ENCODE data around the gene PROX1. TPM values are rescaled to one million over a fixed set of nuclear protein-coding genes. Genes with fewer than 3 reads are reported as not detected.

Gene PROX1
- total and polyA plus RNA-seq, 8 donors: 8.4 to 66.4 (median 33.3) TPM

DNA sequence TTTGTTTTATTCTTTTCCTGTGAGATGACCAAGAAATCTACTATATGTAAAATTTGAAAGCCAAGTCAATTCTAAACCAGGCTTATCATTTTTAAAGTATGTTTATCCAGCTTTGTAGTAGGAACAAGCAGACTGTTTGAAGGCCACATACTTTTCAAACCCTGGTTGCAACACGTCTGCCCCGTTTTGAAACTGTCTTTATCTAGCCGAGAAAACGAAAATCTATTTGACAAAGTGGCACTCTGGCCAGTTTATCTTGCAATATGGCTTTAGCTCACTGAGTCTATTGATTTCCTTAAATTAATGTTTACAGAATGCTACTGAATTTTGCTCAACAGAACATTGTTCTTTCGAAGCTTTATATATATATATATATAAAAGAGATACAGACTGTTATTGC is 39.7 kb downstream of the PROX1 start:
- Histone ChIP-seq H3K27ac (peak overlapping the region in 3 of 4 donors; percentile 25 to 55 (median 54)), H3K9me3 (no peaks in the 10 kb centered on the region), H3K4me3 (peak overlapping the region in 1 of 4 donors; percentile 1), H3K27me3 (no peaks in the 10 kb centered on the region), H3K4me1 (peaks cover 7 to 31% (median 27%) of the 10 kb centered on the region in 3 donors), H3K36me3 (no peaks in the 10 kb centered on the region)
- DNase-seq (peak in 1 of 6 donors; percentile 29), FAIRE-seq (no peak), ATAC-seq (peak; percentile 67 to 86 (median 76))
- intact Hi-C loops (cut with DNase I): no loop called here
- TF ChIP-seq CTCF (IDR thresholded peaks at IDR 0.05): no peak
- 8 to 11% methylated on average over 5 of the region's 5 CpGs for WGBS, 2 donors

- DNase-seq (no peak), ATAC-seq (peak in 2 of 4 donors; percentile 5 to 6), FAIRE-seq (no peak)
- 16 to 18% methylated on average over 5 of the region's 5 CpGs for WGBS, 2 donors
- H3K4me3 ChIP-seq: no peak overlapping the region
- H3K27ac ChIP-seq: peak overlapping the region in 3 of 4 donors; percentile 25 to 55 (median 54)
- H3K4me1 ChIP-seq: peaks cover 7 to 31% (median 27%) of the 10 kb centered on the region in 3 donors
- TF ChIP-seq CTCF (IDR thresholded peaks at IDR 0.05): no peak
- intact Hi-C loops (cut with DNase I): no loop called here
- H3K27me3 ChIP-seq: no peaks in the 10 kb centered on the region
- H3K36me3 ChIP-seq: no peaks in the 10 kb centered on the region
- no peaks in the 10 kb centered on the region for H3K9me3 ChIP-seq
Measured at GRCh38 chr1:214028095-214028494, 40.3 kb downstream of the PROX1 start.

DNA sequence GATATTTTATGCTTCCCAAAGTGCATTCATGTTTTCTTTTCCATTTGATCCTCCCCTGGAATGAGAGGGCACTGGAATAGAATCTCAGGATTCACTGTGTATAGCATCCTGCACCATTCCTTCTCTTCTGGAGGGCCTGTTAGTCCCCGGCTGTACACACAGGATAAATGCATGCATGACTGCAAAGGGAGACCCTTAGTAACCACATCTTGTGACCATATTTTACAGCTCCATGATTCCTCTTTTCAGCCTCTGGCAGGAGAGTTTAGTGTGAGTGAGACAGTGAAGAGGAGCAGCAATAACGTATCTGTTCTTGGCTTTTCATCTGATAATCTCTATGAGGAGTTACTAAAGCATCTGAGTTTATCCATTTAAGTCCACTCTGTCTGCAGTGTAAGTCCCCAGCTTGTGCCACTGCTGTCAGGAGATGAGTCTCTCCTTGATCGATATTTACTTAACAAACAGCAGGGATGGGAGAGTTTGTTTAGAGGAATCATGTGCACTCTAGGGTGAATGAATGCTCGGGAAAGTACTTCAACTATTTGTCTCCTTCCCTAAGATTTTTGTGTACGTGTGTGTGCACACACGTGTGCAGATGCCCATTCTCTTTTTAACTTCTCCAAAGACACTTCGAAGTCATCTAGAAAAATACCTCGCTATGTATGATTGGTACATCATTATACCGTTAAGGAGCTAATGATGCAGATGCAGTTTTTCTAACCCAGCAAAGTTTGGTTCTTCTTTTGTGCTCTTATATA is 41.1 kb downstream of the PROX1 start:
- H3K27me3 ChIP-seq: no peaks in the 10 kb centered on the region
- peak overlapping the region in 1 of 4 donors; percentile 55 for H3K27ac ChIP-seq
- TF ChIP-seq CTCF (IDR thresholded peaks at IDR 0.05): no peak
- peaks cover 7 to 31% (median 27%) of the 10 kb centered on the region in 3 donors for H3K4me1 ChIP-seq
- 69 to 72% methylated on average over 9 of the region's 9 CpGs for WGBS, 2 donors
- intact Hi-C loops (cut with DNase I): no loop called here
- H3K9me3 ChIP-seq: no peaks in the 10 kb centered on the region
- ATAC-seq (no peak), FAIRE-seq (no peak), DNase-seq (no peak)
- no peaks in the 10 kb centered on the region for H3K36me3 ChIP-seq
- no peak overlapping the region for H3K4me3 ChIP-seq

DNA sequence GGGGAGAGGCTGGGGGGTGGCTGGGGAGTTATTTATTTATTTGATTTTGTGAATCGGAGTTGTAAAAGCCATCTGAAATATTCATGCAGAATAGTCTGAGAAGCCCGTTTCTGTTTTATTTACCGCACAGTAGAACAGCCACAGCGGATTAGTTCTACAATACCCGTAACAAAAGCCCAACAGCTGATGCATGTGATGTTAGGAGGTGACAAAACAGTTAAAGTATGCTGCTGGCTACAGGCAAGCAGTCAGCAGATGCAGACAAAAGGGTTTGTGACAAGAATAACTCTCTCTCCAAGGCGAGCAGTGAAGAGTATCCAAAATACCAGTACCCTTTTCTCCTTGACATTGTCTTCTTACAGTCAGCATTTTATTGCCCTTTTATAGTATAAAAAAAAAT is 42.0 kb downstream of the PROX1 start:
- Histone ChIP-seq H3K27me3 (no peaks in the 10 kb centered on the region), H3K27ac (peak overlapping the region in 1 of 4 donors; percentile 34), H3K36me3 (no peaks in the 10 kb centered on the region), H3K4me1 (peaks cover 7 to 27% (median 24%) of the 10 kb centered on the region in 3 donors), H3K4me3 (no peak overlapping the region), H3K9me3 (no peaks in the 10 kb centered on the region)
- WGBS, 2 donors: 81 to 88% methylated on average over 6 of the region's 6 CpGs
- DNase-seq: no peak
- intact Hi-C loops (cut with DNase I): no loop called here
- FAIRE-seq: no peak
- no peak for TF ChIP-seq CTCF (IDR thresholded peaks at IDR 0.05)
- ATAC-seq: no peak

DNA sequence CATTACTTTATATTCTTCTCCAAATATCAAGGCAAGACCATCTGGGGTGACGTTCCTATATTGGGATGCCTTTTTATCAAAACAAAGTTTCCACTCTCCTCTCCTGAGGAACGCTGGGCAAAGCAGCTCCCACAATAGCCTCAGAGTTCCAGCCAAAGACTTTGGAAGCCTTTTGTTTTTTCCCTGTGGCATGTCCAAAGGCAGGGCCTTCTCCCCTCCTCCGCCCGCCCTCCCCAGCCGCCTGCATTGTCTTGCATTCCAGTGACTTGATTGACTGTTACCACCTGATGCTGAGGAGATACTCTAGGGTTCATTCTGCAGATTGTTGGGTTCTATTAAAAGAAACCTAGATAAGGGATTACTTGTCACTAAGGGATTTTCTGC is 43.5 kb downstream of the PROX1 start:
- FAIRE-seq: no peak
- intact Hi-C loops (cut with DNase I): no loop called here

More for the DNA sequence above, 43.5 kb downstream of the PROX1 start:
- H3K36me3 ChIP-seq: peaks cover 0 to 1% (median 0%) of the 10 kb centered on the region in 3 donors
- WGBS, 2 donors: 88 to 90% methylated on average over 5 of the region's 5 CpGs
- DNase-seq (no peak), ATAC-seq (no peak)
- H3K27me3 ChIP-seq: no peaks in the 10 kb centered on the region
- no peaks in the 10 kb centered on the region for H3K9me3 ChIP-seq
- peaks cover 7 to 27% (median 26%) of the 10 kb centered on the region in 3 donors for H3K4me1 ChIP-seq
- no peak for TF ChIP-seq CTCF (IDR thresholded peaks at IDR 0.05)
- H3K4me3 ChIP-seq: no peak overlapping the region
- H3K27ac ChIP-seq: no peak overlapping the region

Measured in pancreas (tissue), 10 donors.